ENCODE measurements around the gene ATF7IP.
"Not testable (repeated sequence)": the region's sequence is repeated elsewhere in the genome, so short reads cannot be mapped to it uniquely, and the experiment has no call there.

The ATF7IP gene, protein sequence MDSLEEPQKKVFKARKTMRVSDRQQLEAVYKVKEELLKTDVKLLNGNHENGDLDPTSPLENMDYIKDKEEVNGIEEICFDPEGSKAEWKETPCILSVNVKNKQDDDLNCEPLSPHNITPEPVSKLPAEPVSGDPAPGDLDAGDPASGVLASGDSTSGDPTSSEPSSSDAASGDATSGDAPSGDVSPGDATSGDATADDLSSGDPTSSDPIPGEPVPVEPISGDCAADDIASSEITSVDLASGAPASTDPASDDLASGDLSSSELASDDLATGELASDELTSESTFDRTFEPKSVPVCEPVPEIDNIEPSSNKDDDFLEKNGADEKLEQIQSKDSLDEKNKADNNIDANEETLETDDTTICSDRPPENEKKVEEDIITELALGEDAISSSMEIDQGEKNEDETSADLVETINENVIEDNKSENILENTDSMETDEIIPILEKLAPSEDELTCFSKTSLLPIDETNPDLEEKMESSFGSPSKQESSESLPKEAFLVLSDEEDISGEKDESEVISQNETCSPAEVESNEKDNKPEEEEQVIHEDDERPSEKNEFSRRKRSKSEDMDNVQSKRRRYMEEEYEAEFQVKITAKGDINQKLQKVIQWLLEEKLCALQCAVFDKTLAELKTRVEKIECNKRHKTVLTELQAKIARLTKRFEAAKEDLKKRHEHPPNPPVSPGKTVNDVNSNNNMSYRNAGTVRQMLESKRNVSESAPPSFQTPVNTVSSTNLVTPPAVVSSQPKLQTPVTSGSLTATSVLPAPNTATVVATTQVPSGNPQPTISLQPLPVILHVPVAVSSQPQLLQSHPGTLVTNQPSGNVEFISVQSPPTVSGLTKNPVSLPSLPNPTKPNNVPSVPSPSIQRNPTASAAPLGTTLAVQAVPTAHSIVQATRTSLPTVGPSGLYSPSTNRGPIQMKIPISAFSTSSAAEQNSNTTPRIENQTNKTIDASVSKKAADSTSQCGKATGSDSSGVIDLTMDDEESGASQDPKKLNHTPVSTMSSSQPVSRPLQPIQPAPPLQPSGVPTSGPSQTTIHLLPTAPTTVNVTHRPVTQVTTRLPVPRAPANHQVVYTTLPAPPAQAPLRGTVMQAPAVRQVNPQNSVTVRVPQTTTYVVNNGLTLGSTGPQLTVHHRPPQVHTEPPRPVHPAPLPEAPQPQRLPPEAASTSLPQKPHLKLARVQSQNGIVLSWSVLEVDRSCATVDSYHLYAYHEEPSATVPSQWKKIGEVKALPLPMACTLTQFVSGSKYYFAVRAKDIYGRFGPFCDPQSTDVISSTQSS

DNA sequence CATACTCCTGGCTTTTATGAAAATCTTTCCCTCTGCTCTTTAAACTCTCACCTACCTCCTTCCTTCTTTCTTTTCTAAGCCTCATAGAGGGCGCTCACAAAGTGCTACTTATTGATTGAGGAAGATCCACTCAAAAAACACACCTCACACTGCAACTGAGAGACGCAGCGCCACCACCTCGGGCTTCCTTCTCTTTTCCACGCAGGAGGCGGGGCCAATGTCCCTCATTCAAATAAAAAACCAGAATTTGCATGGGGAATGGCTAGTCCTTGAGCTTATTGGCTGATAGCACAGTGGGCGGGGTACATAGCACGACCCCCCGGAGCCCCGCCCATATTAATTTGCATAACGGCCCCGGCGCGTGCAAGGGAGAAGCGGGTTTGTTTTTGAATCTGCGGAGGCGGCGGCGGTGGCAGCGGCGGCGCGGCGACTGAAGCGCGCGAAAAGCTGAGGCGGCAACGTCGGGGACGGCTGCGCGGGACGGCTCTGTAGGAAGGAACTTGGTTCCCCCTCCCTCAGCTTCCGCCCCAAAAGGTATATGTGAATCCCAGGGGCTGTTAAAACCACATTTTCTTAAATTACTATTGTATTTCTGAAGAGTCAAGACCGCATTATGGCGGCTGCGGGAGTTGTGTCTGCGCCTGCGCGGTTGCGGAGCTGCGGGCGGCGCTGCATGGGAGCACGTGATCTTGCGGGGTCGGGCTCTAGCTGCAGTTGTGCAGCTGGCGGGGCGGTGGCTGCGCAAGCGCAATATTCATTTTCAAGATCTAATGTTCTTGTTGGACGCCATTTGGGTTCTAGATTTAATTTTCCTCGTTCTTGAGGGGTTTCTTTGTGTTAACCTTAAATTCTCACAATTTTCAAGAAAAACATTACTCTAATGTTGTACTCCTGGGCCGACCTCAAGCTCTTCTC lies at the start of gene ATF7IP:
ATF7IP (plus strand) TSS at position 389 of the 915 bp plus-strand sequence. CDS start 58,234 bp downstream, outside the sequence.
- DNase-seq (ENCODE audit: low read depth in 2 of 3, low spot score in 1 of 3) = peak; percentile 91 to 92 (median 92)

DNA sequence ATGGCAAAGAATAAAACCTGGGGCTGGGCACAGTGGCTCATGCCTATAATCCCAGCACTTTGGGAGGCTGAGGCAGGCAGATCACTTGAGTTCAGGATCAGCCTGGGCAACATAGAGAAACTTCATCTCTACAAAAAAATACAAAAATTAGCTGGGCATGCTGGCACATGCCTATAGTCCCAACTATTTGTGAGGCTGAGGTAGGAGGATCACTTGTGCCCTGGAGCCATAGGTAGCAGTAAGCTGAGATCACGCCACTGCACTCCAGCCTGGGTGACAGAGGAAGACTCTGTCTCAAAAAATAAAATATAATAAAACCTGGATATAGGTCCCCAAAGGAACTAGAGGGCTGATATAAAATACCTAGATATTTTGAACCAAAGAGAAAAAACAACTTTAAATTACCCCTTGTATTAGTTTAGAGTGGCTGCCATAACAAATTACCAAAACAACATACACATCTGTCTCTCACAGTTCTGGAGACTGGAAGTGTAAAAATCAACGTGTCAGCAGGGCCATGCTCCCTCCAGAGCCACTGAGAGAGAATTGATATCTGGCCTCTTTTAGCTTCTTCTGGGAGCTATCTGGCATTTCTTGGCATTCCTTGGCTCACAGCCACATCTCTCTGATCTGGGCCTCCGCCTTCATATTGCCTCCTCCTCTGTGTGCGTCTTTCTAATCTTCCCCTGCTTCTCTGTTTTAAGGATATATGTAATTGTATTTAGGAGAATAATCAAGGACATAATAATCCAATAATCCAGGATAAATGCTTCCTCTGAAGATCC lies 47.9 kb upstream of the ATF7IP start:
- DNase-seq (ENCODE audit: low read depth in 2 of 3, low spot score in 1 of 3) = no peak

DNA sequence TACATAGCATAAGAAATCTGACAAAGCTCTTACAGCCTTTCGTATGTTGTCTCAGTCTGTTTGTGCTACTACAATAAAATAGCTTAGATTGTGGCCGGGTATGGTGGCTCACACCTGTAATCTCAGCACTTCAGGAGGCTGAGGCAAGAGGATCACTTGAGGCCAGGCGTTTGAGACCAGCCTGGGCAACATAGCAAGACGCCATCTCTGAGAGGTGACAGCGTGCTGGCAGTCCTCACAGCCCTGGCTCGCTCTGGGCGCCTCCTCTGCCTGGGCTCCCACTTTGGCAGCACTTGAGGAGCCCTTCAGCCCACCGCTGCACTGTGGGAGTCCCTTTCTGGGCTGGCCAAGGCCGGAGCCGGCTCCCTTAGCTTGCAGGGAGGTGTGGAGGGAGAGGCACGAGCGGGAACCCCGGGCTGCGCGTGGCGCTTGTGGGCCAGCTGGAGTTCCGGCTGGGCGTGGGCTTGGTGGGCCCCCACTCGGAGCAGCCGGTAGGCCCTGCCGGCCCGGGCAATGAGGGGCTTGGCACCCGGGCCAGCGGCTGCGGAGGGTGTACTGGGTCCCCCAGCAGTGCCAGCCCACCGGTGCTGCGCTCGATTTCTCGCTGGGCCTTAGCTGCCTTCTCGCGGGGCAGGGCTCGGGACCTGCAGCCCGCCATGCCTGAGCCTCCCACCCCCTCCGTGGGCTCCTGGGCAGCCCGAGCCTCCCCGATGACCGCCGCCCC lies 45.6 kb upstream of the ATF7IP start:
- DNase-seq (ENCODE audit: low read depth in 2 of 3, low spot score in 1 of 3) = not testable (repeated sequence)

DNA sequence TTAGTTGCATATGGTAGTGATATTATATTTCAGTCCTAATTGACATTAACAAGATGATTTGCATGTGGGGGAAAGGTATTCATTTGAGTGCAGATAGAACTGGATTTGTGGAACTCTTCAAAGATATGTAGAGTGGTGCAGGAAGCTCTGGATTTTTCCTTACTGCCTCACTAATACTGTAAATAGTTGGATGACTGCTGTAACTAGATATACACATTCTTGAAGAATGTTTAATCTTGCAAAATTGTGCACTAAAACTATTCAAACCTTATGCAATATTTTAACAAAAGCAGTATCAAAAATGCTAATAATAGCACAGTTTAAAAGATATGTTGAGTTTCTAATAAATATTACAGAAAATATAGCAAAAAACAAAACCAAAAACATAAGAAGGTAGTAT lies 43.1 kb upstream of the ATF7IP start:
- no peak for DNase-seq (ENCODE audit: low read depth in 2 of 3, low spot score in 1 of 3)

DNA sequence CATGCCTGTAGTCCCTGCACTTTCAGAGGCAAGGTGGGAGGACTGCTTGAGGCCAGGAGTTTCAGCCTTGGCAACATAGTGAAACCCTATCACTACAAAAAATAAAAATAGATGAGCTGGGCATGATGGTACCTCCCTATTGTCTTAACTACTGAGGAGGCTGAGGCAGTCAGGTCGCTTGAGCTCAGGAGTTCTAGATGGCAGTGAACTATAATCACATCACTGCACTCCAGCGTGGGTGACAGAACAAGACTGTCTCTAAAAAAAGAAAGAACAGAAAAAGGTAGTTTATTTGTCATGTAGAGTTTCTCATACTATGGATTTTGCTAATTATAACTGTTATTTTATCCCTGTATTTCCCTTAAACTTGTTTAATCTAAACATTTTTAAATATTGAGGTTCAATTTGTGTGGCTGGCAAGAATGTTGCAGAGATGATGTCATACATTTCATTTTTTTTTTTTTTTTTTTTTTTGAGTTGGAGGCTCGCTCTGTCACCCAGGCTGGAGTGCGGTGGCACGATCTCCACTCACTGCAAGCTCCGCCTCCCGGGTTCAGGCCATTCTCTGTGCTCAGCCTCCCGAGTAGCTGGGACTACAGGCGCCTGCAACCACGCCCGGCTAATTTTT lies 39.7 kb upstream of the ATF7IP start:
- no peak for DNase-seq (ENCODE audit: low read depth in 2 of 3, low spot score in 1 of 3)

DNA sequence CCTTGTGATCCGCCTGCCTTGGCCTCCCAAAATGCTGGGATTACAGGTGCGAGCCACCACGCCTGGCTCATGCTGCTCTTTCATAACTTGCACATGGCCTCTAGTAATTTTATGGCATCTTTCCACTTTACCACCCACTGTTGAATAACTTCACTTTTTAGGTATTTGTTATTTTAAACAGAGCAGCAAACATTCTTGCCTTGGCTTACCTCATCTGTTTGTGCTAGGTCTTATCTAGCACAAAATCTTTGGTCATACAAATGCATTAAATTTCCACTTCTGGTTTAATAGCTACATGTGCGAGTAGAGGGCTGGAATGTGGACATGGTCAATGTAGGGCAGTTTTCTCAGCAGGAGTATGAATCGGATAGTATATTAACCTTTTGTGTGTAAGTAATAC lies 38.8 kb upstream of the ATF7IP start:
- DNase-seq (ENCODE audit: low read depth in 2 of 3, low spot score in 1 of 3) = no peak

DNA sequence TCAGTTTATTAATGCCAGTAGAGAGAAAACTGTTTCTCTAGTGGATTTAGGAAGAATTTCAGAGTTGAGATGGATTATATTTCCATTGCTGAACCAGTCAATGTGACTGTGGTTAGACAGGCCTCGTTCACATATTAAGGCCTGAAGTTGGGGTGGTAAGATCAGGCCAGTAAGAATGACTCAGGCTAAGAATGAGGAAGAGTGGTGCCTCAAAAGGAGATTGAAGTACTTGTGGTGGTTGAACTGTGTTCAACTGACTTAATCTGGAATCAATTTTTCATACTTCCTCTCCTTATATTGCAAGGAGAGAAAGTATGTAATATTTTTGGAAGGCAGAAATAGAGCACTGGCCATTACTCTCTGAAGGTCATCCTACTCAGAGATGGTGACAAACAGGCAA lies 37.8 kb upstream of the ATF7IP start:
- DNase-seq (ENCODE audit: low read depth in 2 of 3, low spot score in 1 of 3) = no peak

DNA sequence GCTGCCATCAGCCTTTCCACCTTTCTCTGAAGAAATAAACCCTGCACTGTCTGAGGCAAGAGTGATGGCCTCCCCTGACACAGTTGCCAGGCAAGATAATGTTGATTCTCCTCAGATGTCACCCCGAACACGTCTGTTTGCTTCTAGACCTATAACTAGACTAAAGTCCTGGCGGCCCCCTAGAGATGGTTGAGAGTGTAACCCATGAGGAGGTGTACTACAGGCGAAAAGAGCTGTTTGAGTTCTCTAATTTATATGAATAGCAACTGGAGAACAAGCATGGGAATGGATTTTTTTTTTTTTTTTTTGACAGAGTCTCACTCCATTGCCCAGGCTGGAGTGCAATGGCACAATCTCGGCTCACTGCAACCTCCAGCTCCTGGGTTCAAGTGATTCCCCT lies 33.0 kb upstream of the ATF7IP start:
- DNase-seq (ENCODE audit: low read depth in 2 of 3, low spot score in 1 of 3) = no peak

DNA sequence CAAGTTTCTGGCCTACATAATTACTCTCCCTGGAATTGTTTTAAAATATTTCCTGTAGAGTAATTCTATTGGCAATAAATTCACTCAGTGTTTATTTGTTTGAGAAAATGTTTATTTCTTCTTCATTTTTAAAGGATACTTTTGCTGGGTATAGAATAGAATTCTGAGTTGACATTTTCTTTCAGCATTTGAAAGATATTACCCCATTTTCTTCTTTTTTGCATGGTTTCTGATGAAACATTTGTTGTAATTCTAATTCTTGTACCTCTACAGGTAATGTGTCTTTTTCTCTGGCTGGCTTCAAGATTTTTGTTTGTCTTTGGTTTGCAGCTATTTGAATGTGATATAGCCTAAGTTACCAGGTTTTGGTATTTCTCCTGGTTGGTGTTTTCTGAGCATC lies 25.1 kb upstream of the ATF7IP start:
- DNase-seq (ENCODE audit: low read depth in 2 of 3, low spot score in 1 of 3) = no peak

DNA sequence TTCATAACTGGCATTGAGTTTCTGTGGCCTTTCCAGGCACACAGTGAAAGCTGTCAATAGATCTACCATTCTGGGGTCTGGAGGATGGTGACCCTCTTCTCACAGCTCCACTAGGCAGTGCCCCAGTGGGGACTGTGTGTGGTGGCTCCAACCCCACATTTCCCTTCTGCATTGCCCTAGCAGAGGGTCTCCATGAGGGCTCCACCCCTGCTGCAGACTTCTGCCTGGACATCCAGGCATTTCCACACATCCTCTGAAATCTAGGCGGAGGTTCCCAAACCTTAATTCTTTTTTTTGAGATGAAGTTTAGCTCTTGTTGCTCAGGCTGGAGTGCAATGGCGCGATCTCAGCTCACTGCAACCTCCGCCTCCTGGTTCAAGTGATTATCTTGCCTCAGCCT lies 14.0 kb upstream of the ATF7IP start:
- DNase-seq (ENCODE audit: low read depth in 2 of 3, low spot score in 1 of 3) = not testable (repeated sequence)

DNA sequence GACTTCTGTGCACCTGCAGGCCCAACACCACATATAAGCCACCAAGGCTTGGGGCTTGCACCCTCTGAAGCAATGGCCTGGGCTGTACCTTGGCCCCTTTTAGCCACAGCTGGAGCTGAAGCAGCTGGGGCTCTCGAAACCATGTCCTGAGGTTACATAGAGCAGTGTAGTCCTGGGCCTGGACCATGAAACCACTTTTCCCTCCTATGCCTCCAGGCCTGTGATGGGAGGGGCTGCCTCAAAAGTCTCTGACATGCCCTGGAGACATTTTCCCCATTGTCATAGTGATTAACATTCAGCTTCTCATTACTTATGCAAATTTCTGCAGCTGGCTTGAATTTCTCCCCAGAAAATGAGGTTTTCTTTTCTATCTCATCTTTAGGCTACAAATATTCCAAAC lies 13.4 kb upstream of the ATF7IP start:
- DNase-seq (ENCODE audit: low read depth in 2 of 3, low spot score in 1 of 3) = not testable (repeated sequence)

DNA sequence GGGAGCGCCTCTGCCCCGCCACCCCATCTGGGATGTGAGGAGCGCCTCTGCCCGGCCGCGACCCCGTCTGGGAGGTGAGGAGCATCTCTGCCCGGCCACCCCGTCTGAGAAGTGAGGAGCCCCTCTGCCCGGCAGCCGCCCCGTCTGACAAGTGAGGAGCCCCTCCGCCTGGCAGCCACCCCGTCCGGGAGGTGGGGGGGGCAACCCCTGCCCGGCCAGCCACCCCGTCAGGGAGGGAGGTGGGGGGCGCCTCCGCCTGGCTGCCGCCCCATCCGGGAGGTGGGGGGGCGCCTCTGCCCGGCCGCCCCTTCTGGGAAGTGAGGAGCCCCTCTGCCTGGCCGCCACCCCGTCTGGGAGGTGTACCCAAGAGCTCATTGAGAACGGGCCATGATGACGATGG lies 10.8 kb upstream of the ATF7IP start:
- DNase-seq (ENCODE audit: low read depth in 2 of 3, low spot score in 1 of 3) = not testable (repeated sequence)

DNA sequence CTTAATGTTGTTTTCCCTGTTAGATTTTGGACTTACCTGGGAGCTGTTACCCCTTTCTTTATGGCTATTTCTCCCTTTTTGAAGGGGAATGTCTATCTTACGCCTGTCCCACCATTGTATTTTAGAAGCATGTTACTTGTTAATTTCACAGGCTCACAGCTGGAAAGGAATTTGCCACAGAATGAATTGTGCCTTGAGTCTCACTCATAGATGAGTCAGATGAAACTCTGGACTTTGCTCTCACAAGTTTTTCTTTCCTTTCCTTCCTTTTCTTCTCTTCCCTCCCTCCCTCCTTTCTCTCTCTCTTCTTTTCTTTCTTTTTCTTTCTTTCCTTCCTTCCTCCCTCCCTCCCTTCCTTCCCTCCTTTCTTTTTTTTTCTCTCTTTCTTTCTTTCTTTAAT lies 9.3 kb upstream of the ATF7IP start:
- DNase-seq (ENCODE audit: low read depth in 2 of 3, low spot score in 1 of 3) = no peak

DNA sequence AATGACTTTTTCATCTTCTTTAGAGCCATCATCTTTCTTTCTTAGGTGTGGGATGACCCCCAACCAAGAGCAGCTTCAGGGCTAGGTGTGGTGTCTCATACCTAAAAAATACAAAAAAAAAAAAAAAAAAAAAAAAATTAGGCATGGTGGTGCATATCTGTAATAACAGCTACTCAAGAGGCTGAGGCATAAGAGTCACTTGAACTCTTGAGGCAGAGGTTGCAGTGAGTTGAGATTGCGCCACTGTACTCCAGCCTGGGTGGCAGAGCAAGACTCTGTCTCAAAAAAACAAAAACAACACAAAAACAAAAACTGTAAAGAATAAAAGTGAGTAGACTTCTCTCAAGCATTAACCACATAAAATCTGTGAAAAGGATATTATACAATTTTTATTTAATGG lies 8.0 kb upstream of the ATF7IP start:
- no peak for DNase-seq (ENCODE audit: low read depth in 2 of 3, low spot score in 1 of 3)

DNA sequence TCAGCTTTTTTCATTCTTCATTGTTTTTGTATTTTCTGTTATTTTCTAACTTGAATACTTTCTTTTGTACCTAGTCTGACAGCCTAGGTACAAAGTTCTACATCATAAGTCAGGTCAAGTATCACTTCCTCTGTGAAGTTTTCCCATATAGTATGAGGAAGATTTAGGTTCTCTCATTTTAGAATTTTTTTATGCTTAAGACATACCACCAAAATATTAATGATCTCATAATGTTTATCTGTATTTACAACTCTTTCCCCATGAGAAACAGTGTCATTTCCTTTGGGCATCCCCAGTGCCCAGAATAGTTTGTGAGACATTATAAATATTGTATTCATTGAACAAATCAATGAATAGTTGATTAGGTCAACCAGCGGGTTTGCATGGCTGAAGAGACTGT lies 3.1 kb upstream of the ATF7IP start:
- DNase-seq (ENCODE audit: low read depth in 2 of 3, low spot score in 1 of 3) = no peak

DNA sequence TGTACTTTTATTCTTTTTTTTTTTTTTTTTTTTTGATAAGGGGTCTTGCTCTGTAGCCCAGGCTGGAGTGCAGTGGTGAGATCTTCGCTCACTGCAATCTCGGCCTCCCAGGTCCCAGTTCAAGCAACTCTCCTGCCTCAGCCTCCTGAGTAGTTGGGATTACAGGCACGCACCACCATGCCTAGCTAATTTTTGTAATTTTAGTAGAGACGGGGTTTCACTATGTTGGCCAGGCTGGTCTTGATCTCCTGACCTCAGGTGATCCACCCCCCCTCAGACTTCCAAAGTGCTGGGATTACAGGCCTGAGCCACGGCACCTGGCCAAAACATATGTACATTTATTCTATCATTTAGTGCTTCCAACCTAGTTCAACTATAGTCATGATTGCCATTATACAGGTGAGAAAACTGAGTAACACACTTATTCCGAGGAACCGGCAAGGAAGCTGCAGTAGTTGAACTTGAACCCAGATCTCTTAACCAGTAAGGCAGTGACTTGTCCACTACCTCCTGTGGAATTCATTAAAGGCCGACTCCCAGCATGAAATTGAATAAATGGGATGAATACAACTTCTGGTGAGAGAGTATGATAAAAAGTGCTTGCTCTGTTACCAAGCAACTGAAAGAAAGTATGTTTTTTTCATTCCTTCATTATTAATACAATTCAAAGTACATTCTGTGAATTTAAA lies 755 bp upstream of the ATF7IP start:
- no peak for DNase-seq (ENCODE audit: low read depth in 2 of 3, low spot score in 1 of 3)

DNA sequence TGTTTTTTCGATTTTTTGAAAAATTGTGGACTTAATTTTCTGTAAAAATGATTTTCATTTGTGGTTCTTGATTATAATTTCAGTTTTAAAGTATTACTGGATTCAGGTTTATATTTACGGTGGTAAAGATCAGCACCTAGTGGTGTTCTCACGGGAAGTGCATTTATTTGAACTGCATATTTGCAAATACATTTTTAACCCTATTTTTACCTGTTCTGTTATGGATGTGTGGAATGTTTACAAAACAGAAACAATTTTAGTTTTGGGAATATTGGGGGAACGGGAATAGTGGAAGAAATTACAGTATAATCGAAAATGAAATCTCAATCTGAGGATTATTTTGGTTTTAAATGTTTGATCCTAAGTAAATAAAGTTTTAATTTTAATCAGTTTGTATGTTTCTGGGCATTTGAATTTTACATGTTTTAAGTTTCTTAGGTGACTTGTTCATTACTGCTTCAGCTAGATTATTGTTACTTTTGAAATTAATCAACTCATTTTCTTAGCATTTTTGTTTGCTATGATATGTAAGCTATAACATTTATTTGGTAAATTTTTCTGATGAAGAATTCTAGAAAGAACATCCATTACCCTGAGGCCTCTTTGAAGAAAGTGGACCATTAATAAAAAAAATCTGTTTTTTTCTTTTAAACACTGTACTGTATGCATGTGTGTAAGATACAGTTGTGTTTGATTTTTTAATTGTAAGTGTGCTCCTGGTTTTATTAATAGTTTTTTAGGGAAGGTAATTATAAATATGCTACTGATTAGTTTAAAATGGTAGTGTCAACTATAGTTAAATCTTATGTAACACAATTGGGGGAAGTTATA lies 942 bp downstream of the ATF7IP start:
- DNase-seq (ENCODE audit: low read depth in 2 of 3, low spot score in 1 of 3) = no peak

Data from stimulated activated CD4-positive, alpha-beta T cell treated with anti-CD3 and anti-CD28 coated beads, Interleukin-12 subunit alpha, Interleukin-12 subunit beta, amount 100 ng/mL, for 48 hours (primary cell).